Measurements from ENCODE around the gene PRRG4.
"Not testable (repeated sequence)": the region's sequence is repeated elsewhere in the genome, so short reads cannot be mapped to it uniquely, and the experiment has no call there.

The PRRG4 gene

DNA sequence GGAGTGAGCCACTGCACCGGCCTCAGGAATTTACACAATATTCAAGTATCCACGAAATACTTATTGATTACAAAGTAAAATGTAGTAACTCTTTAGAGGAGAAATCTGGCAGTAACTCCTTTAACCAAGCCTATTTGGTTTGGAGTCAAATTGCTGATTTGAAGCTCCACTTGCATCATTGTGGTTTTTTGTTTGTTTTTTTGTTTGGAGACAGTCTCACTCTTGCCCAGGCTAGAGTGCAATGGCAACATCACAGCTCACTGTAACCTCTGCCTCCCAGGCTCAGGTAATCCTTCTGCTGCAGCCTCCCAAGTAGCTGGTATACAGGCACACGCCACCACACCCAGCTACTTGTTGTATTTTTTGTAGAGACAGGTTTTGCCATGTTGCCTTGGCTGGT lies 56.5 kb downstream of the PRRG4 start:
- no peak for DNase-seq (ENCODE audit: low read depth)

DNA sequence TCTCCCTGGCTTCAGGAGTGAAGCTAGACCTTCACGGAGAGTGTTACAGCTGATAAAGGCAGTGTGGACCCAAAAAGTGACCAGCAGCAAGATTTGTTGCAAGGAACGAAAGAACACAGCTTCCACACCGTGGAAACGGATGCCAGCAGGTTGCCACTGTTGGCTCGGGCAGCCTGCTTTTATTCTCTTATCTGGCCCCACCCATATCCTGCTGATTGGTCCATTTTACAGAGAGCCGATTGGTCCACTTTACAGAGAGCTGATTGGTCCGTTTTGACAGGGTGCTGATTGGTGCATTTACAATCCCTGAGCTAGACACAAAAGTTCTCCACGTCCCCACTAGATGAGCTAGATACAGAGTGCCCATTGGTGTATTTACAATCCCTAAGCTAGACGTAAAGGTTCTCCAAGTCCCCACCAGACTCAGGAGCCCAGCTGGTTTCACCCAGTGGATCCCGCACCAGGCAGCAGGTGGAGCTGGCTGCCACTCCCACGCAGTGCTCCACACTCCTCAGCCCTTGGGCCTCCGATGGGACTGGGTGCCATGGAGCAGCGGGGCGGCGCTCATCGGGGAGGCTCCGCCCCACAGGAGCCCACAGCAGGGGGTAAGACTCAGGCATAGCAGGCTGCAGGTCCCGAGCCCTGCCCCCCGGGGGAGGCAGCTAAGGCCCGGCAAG lies 58.1 kb downstream of the PRRG4 start:
- not testable (repeated sequence) for DNase-seq (ENCODE audit: low read depth)

DNA sequence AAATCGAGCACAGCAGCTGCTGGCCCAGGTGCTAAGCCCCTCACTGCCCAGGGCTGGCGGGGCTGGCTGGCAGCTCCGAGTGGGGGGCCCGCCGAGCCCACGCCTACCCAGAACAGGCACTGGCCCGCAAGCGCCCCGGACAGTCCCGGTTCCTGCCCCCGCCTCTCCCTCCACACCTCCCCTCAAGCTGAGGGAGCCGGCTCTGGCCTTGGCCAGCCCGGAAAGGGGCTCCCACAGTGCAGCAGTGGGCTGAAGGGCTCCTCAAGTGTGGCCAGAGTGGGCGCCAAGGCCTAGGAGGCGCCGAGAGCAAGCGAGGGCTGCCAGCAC lies 58.6 kb downstream of the PRRG4 start:
- not testable (repeated sequence) for DNase-seq (ENCODE audit: low read depth)

- no peak for DNase-seq (ENCODE audit: low read depth)
Measured at GRCh38 chr11:32888805-32889204, 59.1 kb downstream of the PRRG4 start.

GRCh38 chr11:32890843-32891656 lies 61.3 kb downstream of the PRRG4 start:
- DNase-seq (ENCODE audit: low read depth), result no peak

- DNase-seq (ENCODE audit: low read depth), result no peak
Measured at GRCh38 chr11:32891657-32892354, 62.1 kb downstream of the PRRG4 start.

GRCh38 chr11:32892355-32893092 lies 62.8 kb downstream of the PRRG4 start, which contains the start of gene QSER1:
Gene QSER1, plus strand, starts transcription at chr11:32892811. Its CDS starts 315 bp downstream, at chr11:32893126.
- peak; percentile 45 for DNase-seq (ENCODE audit: low read depth)

- peak; percentile 38 for DNase-seq (ENCODE audit: low read depth)
Measured at GRCh38 chr11:32893093-32893342, 63.3 kb downstream of the PRRG4 start.

DNA sequence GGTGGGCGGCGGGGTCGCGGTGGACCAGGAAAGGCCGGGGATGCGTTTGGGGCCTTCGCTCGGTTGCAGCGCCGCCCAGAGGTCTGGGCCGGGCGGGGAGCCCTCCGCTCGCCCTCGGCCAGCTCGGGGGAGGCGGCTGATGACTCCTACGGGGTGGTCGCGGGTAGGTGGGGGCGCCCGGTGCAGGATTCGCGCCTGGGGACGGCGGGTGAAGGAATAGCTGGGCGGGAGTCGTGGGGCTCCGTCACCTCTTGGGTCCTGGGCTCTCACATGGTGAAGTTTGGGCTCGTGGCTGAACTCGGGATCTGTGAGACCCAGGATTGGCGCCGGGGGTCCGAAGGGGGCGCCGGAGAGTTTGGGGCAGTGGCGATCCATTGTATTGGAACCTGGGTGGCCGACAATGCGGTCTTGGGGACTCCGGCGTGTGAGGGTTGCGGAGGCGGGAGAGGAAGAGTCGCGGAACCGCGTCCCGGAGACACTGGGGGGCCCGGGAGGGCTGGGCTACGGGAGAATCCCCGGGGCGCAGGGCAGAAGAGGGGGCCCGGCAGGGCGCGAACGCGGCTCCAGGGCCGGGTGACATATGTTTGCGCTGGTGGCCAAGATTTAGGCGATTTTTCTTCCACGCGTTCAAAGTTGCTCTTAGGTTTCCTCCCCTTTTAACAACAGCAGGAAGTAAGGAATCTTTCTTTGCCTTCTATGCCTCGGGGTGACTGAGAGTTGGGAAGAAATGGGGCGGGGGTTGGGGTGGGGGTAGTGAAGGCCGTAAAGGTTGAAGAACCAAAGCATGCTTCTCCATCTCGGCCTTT lies 63.8 kb downstream of the PRRG4 start:
- DNase-seq (ENCODE audit: low read depth), result peak; percentile 24

GRCh38 chr11:32894149-32894827 lies 64.6 kb downstream of the PRRG4 start:
- no peak for DNase-seq (ENCODE audit: low read depth)

DNA sequence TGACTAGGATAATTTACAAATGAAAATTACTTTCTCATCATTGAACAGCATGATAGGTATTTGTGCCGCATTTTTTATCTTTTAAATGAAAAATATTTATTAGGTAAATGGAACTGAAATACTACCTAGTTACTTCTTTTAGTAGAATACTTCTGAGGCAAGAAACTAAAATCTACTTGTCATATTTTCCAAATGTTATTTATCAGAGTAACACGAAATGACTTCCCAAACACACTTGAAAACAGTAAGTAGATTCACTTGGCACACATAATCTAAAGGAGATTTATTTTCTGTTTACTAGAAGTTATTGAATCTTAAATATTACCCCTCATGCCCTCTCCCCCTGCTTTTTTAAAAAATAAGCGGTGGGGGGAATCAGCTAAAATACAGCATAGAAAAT lies 65.2 kb downstream of the PRRG4 start:
- DNase-seq (ENCODE audit: low read depth), result no peak

GRCh38 chr11:32895471-32895870 lies 65.7 kb downstream of the PRRG4 start:
- DNase-seq (ENCODE audit: low read depth), result no peak

DNA sequence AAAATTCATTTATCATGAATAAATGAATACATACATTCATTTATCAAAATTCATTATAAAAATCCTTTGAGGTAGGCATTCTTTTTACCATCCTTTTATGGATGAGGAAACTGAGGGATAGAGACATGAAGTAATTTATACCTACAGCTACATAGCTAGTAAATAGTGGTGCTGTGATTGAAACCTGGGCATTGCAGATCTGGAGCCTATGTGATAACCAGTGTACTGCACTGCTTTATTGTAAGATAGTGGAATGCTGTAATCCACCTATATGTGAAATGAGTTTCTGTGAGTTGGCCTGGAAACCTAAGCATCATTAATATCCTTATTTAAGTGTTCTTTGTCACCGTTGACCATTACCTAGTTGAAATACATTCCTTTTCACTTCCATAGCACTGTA lies 67.4 kb downstream of the PRRG4 start:
- DNase-seq (ENCODE audit: low read depth), result no peak

GRCh38 chr11:32899438-32899837 lies 69.7 kb downstream of the PRRG4 start:
- DNase-seq (ENCODE audit: low read depth), result no peak

DNA sequence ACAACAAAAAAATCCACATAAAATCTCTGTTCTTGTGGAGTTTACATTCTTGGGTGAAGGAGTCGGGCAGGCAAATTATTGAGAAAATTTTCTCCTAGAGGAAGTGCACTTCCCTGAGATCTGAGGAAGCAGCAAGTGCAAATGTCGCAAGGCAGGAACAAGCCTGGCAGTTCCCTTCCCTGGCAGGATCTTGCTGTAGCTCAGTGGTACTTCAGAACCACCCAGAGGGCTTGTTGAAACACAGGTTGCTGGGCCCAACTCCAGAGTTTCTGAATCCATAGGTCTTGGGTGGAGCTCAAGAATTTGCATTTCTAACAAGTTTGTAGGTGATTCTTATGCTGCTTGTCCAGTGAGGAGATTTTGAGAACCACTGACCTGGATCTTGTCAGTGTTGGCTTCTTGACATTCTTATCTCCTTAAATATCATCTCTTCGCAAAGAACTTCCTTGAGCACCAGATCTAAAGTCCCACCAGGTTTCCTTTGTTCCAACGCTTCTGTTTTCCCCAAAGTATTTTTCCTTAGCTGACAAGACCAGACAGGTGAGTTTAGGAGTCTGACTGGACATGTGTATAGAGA lies 72.5 kb downstream of the PRRG4 start:
- DNase-seq (ENCODE audit: low read depth), result no peak

DNA sequence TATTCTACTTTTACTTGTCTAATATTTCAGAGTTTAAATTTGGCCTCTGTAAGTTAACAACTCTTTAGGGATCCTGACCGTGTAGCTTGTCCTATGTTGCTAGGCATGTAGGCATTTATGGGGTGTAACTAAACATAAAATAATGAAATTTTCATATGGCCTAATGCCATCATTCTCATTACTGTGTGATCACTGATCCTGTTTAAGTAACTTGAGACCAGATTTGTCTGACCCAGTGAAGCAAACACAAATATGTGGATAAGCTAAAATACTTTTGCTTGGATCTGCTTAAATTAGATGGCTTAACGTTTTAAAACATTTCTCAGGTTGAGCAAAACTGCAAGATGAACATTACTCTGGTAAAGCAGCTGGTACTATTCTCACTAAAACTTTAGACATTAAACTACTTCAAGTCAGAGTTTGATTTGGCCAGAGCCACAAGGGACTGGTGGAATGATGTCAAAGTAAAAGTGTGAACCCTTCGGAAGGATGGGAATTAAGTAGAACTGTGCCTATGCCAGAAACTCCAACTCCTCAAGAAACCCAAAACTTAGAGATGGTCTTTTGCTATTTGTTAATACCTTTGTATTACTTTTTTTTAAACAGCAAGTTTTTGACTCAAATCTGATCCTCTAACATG lies 75.4 kb downstream of the PRRG4 start:
- no peak for DNase-seq (ENCODE audit: low read depth)

Data from activated T-helper 1 cell treated with Interleukin-2 at 50 U/mL for 16 hours (primary cell).